Measurements from ENCODE around the gene NPC2. TPM values are rescaled to one million over a fixed set of nuclear protein-coding genes. Genes with fewer than 3 reads are reported as not detected.

NPC2 gene
- total RNA-seq, 1 experiment from 2014 or later, result 291 TPM

GRCh38 chr14:74508844-74509428 lies 15.8 kb upstream of the NPC2 start:
- CTCF ChIA-PET, result interaction anchor here (0.9 to 1.6 kb wide), 5 partner anchors 11 to 66 kb away, joined by 3 to 7 read pairs (median 3); partner anchors contain the start of genes ISCA2 and NPC2
- Histone ChIP-seq H3K27me3 (replicated peaks; ENCODE audit: control insufficient read depth, insufficient read depth, low read length) (no peaks in the 10 kb centered on the region), H3K9me3 (no peaks in the 10 kb centered on the region), H3K4me3 (ENCODE audit: low read depth, low read length) (no peak overlapping the region), H3K36me3 (ENCODE audit: control insufficient read depth, insufficient read depth, low read length) (no peaks in the 10 kb centered on the region), H3K4me1 (no peaks in the 10 kb centered on the region)
- BruUV-seq (replicated peaks), result no TSS peak
- H3K27ac Mint-ChIP-seq (ENCODE audit: unreplicated experiment), result no peak overlapping the region
- no peak for TF ChIP-seq CTCF (IDR thresholded peaks at IDR 0.05; ENCODE audit: insufficient read depth in 1 of 2, low read depth in 1 of 2, low read length in 1 of 2, severe bottlenecking in 1 of 2, unreplicated experiment in 1 of 2)
- POLR2A ChIA-PET, result no interaction called here
- H3K4me1 Mint-ChIP-seq (ENCODE audit: low read depth, unreplicated experiment), result no peaks in the 10 kb centered on the region
- H3K27me3 Mint-ChIP-seq (ENCODE audit: insufficient read depth, unreplicated experiment), result peaks cover 10% of the 10 kb centered on the region
- no peaks in the 10 kb centered on the region for H3K36me3 Mint-ChIP-seq (ENCODE audit: insufficient read depth, unreplicated experiment)
- H3K9me3 Mint-ChIP-seq (ENCODE audit: unreplicated experiment), result no peaks in the 10 kb centered on the region
- no peak for DNase-seq
- H3K4me3 Mint-ChIP-seq (ENCODE audit: unreplicated experiment), result no peak overlapping the region
- intact Hi-C loops (cut with micrococcal nuclease; ENCODE audit: unreplicated experiment), result no loop called here

- no peak overlapping the region for H3K27ac Mint-ChIP-seq (ENCODE audit: unreplicated experiment)
- H3K9me3 Mint-ChIP-seq (ENCODE audit: unreplicated experiment), result no peaks in the 10 kb centered on the region
- peak; percentile 30 to 69 for TF ChIP-seq CTCF (IDR thresholded peaks at IDR 0.05; ENCODE audit: insufficient read depth in 1 of 2, low read depth in 1 of 2, low read length in 1 of 2, severe bottlenecking in 1 of 2, unreplicated experiment in 1 of 2)
- BruUV-seq (replicated peaks), result no TSS peak
- ChIA-PET POLR2A (no interaction called here), CTCF (interaction anchor here (0.9 to 1.6 kb wide), 5 partner anchors 10 to 66 kb away, joined by 3 to 7 read pairs (median 3); partner anchors contain the start of genes ISCA2 and NPC2)
- H3K27me3 Mint-ChIP-seq (ENCODE audit: insufficient read depth, unreplicated experiment), result peaks cover 10% of the 10 kb centered on the region
- DNase-seq, result no peak
- no peaks in the 10 kb centered on the region for H3K4me1 Mint-ChIP-seq (ENCODE audit: low read depth, unreplicated experiment)
- Histone ChIP-seq H3K4me1 (no peaks in the 10 kb centered on the region), H3K27me3 (replicated peaks; ENCODE audit: control insufficient read depth, insufficient read depth, low read length) (no peaks in the 10 kb centered on the region), H3K9me3 (no peaks in the 10 kb centered on the region), H3K36me3 (ENCODE audit: control insufficient read depth, insufficient read depth, low read length) (no peaks in the 10 kb centered on the region), H3K4me3 (ENCODE audit: low read depth, low read length) (no peak overlapping the region)
- intact Hi-C loops (cut with micrococcal nuclease; ENCODE audit: unreplicated experiment), result no loop called here
- no peak overlapping the region for H3K4me3 Mint-ChIP-seq (ENCODE audit: unreplicated experiment)
- H3K36me3 Mint-ChIP-seq (ENCODE audit: insufficient read depth, unreplicated experiment), result no peaks in the 10 kb centered on the region
Observed at GRCh38 chr14:74508292-74508731, 15.2 kb upstream of the NPC2 start.

- ChIA-PET POLR2A (no interaction called here), CTCF (interaction anchor here (1.2 to 1.6 kb wide), 3 partner anchors 14 to 67 kb away, joined by 3 to 7 read pairs (median 4); partner anchors contain the start of genes ISCA2 and NPC2)
- TF ChIP-seq CTCF (IDR thresholded peaks at IDR 0.05; ENCODE audit: insufficient read depth in 1 of 2, low read depth in 1 of 2, low read length in 1 of 2, severe bottlenecking in 1 of 2, unreplicated experiment in 1 of 2), result no peak
- Mint-ChIP-seq H3K27ac (ENCODE audit: unreplicated experiment) (no peak overlapping the region), H3K9me3 (ENCODE audit: unreplicated experiment) (no peaks in the 10 kb centered on the region), H3K4me1 (ENCODE audit: low read depth, unreplicated experiment) (no peaks in the 10 kb centered on the region), H3K27me3 (ENCODE audit: insufficient read depth, unreplicated experiment) (peaks cover 10% of the 10 kb centered on the region), H3K4me3 (ENCODE audit: unreplicated experiment) (no peak overlapping the region), H3K36me3 (ENCODE audit: insufficient read depth, unreplicated experiment) (no peaks in the 10 kb centered on the region)
- Histone ChIP-seq H3K4me3 (ENCODE audit: low read depth, low read length) (no peak overlapping the region), H3K4me1 (no peaks in the 10 kb centered on the region), H3K36me3 (ENCODE audit: control insufficient read depth, insufficient read depth, low read length) (no peaks in the 10 kb centered on the region), H3K27me3 (replicated peaks; ENCODE audit: control insufficient read depth, insufficient read depth, low read length) (no peaks in the 10 kb centered on the region), H3K9me3 (no peaks in the 10 kb centered on the region)
- BruUV-seq (replicated peaks), result no TSS peak
- no peak for DNase-seq
- intact Hi-C loops (cut with micrococcal nuclease; ENCODE audit: unreplicated experiment), result no loop called here
Observed at GRCh38 chr14:74507840-74508239, 14.7 kb upstream of the NPC2 start.

Data from Caco-2 (cell line).